PFSK-1 (cell line): ENCODE results near the gene SETMAR.

ENCODE experiments used
- FOXP2 ChIP-seq: optimal IDR thresholded peaks from 2 replicates; pipeline ENCODE3; 2011; ENCODE audit warnings: borderline replicate concordance, control low read depth, inconsistent platforms; ENCODE audit not compliant: insufficient read depth; ENCODE audit errors: extremely low read length, extremely low read depth
- POLR2AphosphoS5 ChIP-seq: IDR thresholded peaks from 2 replicates; pipeline ENCODE4 v1.6.1; 2012; ENCODE audit warnings: low read depth, mild to moderate bottlenecking, control low read depth, low read length, moderate library complexity
- REST ChIP-seq, 2 experiments: IDR thresholded peaks; 2 replicates each; pipeline versions ENCODE4 v1.6.1 to v1.8.0; 2011 to 2012; ENCODE audit warnings: low read depth in 2 of 2, low read length in 2 of 2, control low read depth in 1 of 2, inconsistent platforms in 1 of 2, mild to moderate bottlenecking in 1 of 2, moderate library complexity in 1 of 2; ENCODE audit not compliant: insufficient read depth in 1 of 2
- SIN3A ChIP-seq: IDR thresholded peaks from 2 replicates; pipeline ENCODE4 v1.6.1; 2012; ENCODE audit warnings: mild to moderate bottlenecking, low read length, moderate library complexity, borderline replicate concordance; ENCODE audit not compliant: insufficient read depth
- TAF1 ChIP-seq: IDR thresholded peaks from 2 replicates; pipeline ENCODE4 v1.6.1; 2012; ENCODE audit warnings: low read length, control low read depth, borderline replicate concordance; ENCODE audit not compliant: insufficient read depth

Gene SETMAR

GRCh38 chr3:4290272-4290893 lies 12.8 kb upstream of the SETMAR start:
- TF ChIP-seq TAF1 (no peak), REST (IDR thresholded peaks at IDR 0.05; ENCODE audit: insufficient read depth in 1 of 2, low read depth in 2 of 2, low read length in 2 of 2) (no peak)

GRCh38 chr3:4292301-4292700 lies 10.9 kb upstream of the SETMAR start:
- no peak for TF ChIP-seq SIN3A

GRCh38 chr3:4294616-4295327 lies 8.4 kb upstream of the SETMAR start:
- TF ChIP-seq SIN3A: no peak
- TF ChIP-seq REST (IDR thresholded peaks at IDR 0.05; ENCODE audit: insufficient read depth in 1 of 2, low read depth in 2 of 2, low read length in 2 of 2): no peak
- no peak for TF ChIP-seq POLR2AphosphoS5
- no peak for TF ChIP-seq TAF1
- TF ChIP-seq FOXP2: no peak

- TF ChIP-seq REST (IDR thresholded peaks at IDR 0.05; ENCODE audit: insufficient read depth in 1 of 2, low read depth in 2 of 2, low read length in 2 of 2) (no peak), FOXP2 (no peak), TAF1 (no peak), POLR2AphosphoS5 (no peak), SIN3A (no peak)
These were observed 5.7 kb upstream of the SETMAR start for GRCh38 chr3:4297486-4297885.

- no peak for TF ChIP-seq REST (IDR thresholded peaks at IDR 0.05; ENCODE audit: insufficient read depth in 1 of 2, low read depth in 2 of 2, low read length in 2 of 2)
- no peak for TF ChIP-seq POLR2AphosphoS5
- no peak for TF ChIP-seq SIN3A
- TF ChIP-seq TAF1: no peak
- no peak for TF ChIP-seq FOXP2
These were observed 422 bp upstream of the SETMAR start for GRCh38 chr3:4302747-4303146.
